MM.1S (cell line): ENCODE measurements around the gene ADAMTS18.

Experiments
- CTCF ChIP-seq: fragments of 300-600 bp; sonication (generic); IDR thresholded peaks from 2 replicates; pipeline ENCODE4 v1.5.1; 2016; ENCODE audit warnings: antibody characterized with exemption, low read length, mixed read lengths
- EZH2 ChIP-seq: fragments of 300-600 bp; sonication (generic); optimal IDR thresholded peaks from 2 replicates; pipeline ENCODE3; 2017; ENCODE audit warnings: low read depth, mild to moderate bottlenecking, antibody characterized with exemption, low read length, mixed read lengths
- EZH2phosphoT487 ChIP-seq: fragments of 300-600 bp; sonication (generic); IDR thresholded peaks from 2 replicates; pipeline ENCODE4 v1.6.1; 2018; ENCODE audit warnings: antibody characterized with exemption, low read length

- no peak for TF ChIP-seq CTCF
- no peak for TF ChIP-seq EZH2
- TF ChIP-seq EZH2phosphoT487, result no peak
Measured at GRCh38 chr16:77439106-77439505, 4.3 kb upstream of the ADAMTS18 start.
